ENCODE results near the gene PLXDC2.

PLXDC2 gene

GRCh38 chr10:19825700-19826099 is 9.5 kb downstream of the PLXDC2 start:
- no peak for FAIRE-seq
- TF ChIP-seq CTCF (IDR thresholded peaks at IDR 0.05; ENCODE audit: insufficient read depth, missing control alignments): no peak
- DNase-seq (ENCODE audit: insufficient read length, low spot score): no peak

- DNase-seq (ENCODE audit: insufficient read length, low spot score) (no peak), FAIRE-seq (peak; percentile 81)
- no peak for TF ChIP-seq CTCF (IDR thresholded peaks at IDR 0.05; ENCODE audit: insufficient read depth, missing control alignments)
Observed at GRCh38 chr10:19826712-19827111, 10.5 kb downstream of the PLXDC2 start.

- DNase-seq (ENCODE audit: insufficient read length, low spot score): no peak
- FAIRE-seq: no peak
- no peak for TF ChIP-seq CTCF (IDR thresholded peaks at IDR 0.05; ENCODE audit: insufficient read depth, missing control alignments)
Observed at GRCh38 chr10:19828278-19829049, 12.2 kb downstream of the PLXDC2 start.

- no peak for TF ChIP-seq CTCF (IDR thresholded peaks at IDR 0.05; ENCODE audit: insufficient read depth, missing control alignments)
- no peak for FAIRE-seq
- no peak for DNase-seq (ENCODE audit: insufficient read length, low spot score)
Observed at GRCh38 chr10:19832699-19833098, 16.5 kb downstream of the PLXDC2 start.

- TF ChIP-seq CTCF (IDR thresholded peaks at IDR 0.05; ENCODE audit: insufficient read depth, missing control alignments): no peak
- FAIRE-seq (no peak), DNase-seq (ENCODE audit: insufficient read length, low spot score) (no peak)
Observed at GRCh38 chr10:19833170-19833824, 17.1 kb downstream of the PLXDC2 start.

- no peak for FAIRE-seq
- DNase-seq (ENCODE audit: insufficient read length, low spot score): no peak
- no peak for TF ChIP-seq CTCF (IDR thresholded peaks at IDR 0.05; ENCODE audit: insufficient read depth, missing control alignments)
Observed at GRCh38 chr10:19835952-19836351, 19.7 kb downstream of the PLXDC2 start.

- FAIRE-seq: no peak
- TF ChIP-seq CTCF (IDR thresholded peaks at IDR 0.05; ENCODE audit: insufficient read depth, missing control alignments): no peak
- DNase-seq (ENCODE audit: insufficient read length, low spot score): no peak
Observed at GRCh38 chr10:19839090-19839489, 22.9 kb downstream of the PLXDC2 start.

Data from D721Med (cell line).